GM12878 (cell line): Measurements from ENCODE around the gene TMEM150B. TPM values are rescaled to one million over a fixed set of nuclear protein-coding genes. Genes with fewer than 3 reads are reported as not detected.

Experiments used
- ATF2 ChIP-seq: IDR thresholded peaks from 2 replicates; pipeline ENCODE4 v1.6.1; 2012; ENCODE audit warnings: low read length, inconsistent platforms
- CHD1 ChIP-seq: IDR thresholded peaks from 2 replicates; pipeline ENCODE4 v1.6.1; 2012; ENCODE audit warnings: low read depth, low read length, improper control_type of control experiment
- HCFC1 ChIP-seq: fragments of 150-350 bp; IDR thresholded peaks from 2 replicates; pipeline ENCODE4 v1.6.1; 2014; ENCODE audit warnings: low read length
- HDAC6 ChIP-seq: fragments of 200-600 bp; sonication (generic); IDR thresholded peaks from one replicate; pipeline ENCODE4 v1.8.0; 2017; ENCODE audit warnings: antibody characterized with exemption; ENCODE audit not compliant: unreplicated experiment
- IRF3 ChIP-seq: fragments of 450-650 bp; IDR thresholded peaks from 2 replicates; pipeline ENCODE4 v1.6.1; 2014; ENCODE audit warnings: mild to moderate bottlenecking
- NFXL1 ChIP-seq: fragments of 450-650 bp; IDR thresholded peaks from 2 replicates; pipeline ENCODE4 v1.6.1; 2017; ENCODE audit warnings: antibody characterized with exemption, mild to moderate bottlenecking, borderline replicate concordance
- REST ChIP-seq: IDR thresholded peaks from 2 replicates; pipeline ENCODE4 v1.6.1; 2012; ENCODE audit warnings: mild to moderate bottlenecking, low read depth, low read length
- SMAD1 ChIP-seq: fragments of 450-650 bp; IDR thresholded peaks from 2 replicates; pipeline ENCODE4 v1.6.1; 2018; ENCODE audit warnings: mild to moderate bottlenecking, low read depth; ENCODE audit not compliant: partially characterized antibody
- TCF7 ChIP-seq: IDR thresholded peaks from 2 replicates; pipeline ENCODE4 v1.6.1; 2014; ENCODE audit warnings: antibody characterized with exemption, borderline replicate concordance
- YBX1 ChIP-seq: fragments of 450-650 bp; IDR thresholded peaks from 2 replicates; pipeline ENCODE4 v1.6.1; 2016; ENCODE audit warnings: antibody characterized with exemption
- ZBED1 ChIP-seq: IDR thresholded peaks from 2 replicates; pipeline ENCODE4 v1.6.1; 2016; ENCODE audit warnings: borderline replicate concordance
- ZBTB4 ChIP-seq: fragments of 450-650 bp; formaldehyde crosslinking; IDR thresholded peaks from 2 replicates; pipeline ENCODE4 v1.4.0; 2022; ENCODE audit warnings: mild to moderate bottlenecking, moderate library complexity
- ZNF384 ChIP-seq: IDR thresholded peaks from 2 replicates; pipeline ENCODE4 v1.6.1; 2012; ENCODE audit warnings: low read depth, mild to moderate bottlenecking, low read length, improper control_type of control experiment, borderline replicate concordance
- polyA plus RNA-seq, 11 experiments: library from polyadenylated mRNA; depleted of rRNA in 4 of 11; unstranded in 6 of 11; stranded (reverse) in 5 of 11; fragments of >200 nt; fragmentation: Nextera tagmentation in 4 of 11; fragmentation: Illumina TruSeq in 1 of 11; extraction: Ambion mirVana in 4 of 11; extraction: Trizol in 1 of 11; gene quantifications; 1 replicate in 1 of 11; 2 replicates in 10 of 11; pipeline versions ENCODE4 v1.2.1 to v1.2.3, GENCODE V29; 2011 to 2016; ENCODE audit warnings: inconsistent platforms in 2 of 11, missing spikeins in 2 of 11, low read depth in 1 of 11
- total RNA-seq, 4 experiments: library from RNA; depleted of rRNA in 3 of 4; stranded (reverse); fragments of >200 nt in 3 of 4; fragmentation: Illumina TruSeq in 1 of 4; extraction: Trizol in 1 of 4; gene quantifications; 2 replicates each; pipeline versions ENCODE4 v1.2.1 to v1.2.3, GENCODE V29; 2013 to 2021
- TF ChIP-seq, protein P1 (sequence below): IDR thresholded peaks from 2 replicates; pipeline ENCODE4 v1.6.1; 2012; ENCODE audit warnings: low read depth, low read length, improper control_type of control experiment
- TF ChIP-seq, protein P2 (sequence below): fragments of 150-350 bp; IDR thresholded peaks from 2 replicates; pipeline ENCODE4 v1.6.1; 2016; ENCODE audit warnings: low read depth, low read length

Gene TMEM150B
- total and polyA plus RNA-seq, 10 of the 15 experiments (the other 5 are each of a cell fraction or from before 2014, with no cell fraction given) = 0.09 to 0.23 (median 0.18) TPM; not detected in 6

GRCh38 chr19:55279770-55280643 is 45.1 kb downstream of the TMEM150B start, which contains the start of gene HSPBP1 (continued):
- TF ChIP-seq, protein P1, sequence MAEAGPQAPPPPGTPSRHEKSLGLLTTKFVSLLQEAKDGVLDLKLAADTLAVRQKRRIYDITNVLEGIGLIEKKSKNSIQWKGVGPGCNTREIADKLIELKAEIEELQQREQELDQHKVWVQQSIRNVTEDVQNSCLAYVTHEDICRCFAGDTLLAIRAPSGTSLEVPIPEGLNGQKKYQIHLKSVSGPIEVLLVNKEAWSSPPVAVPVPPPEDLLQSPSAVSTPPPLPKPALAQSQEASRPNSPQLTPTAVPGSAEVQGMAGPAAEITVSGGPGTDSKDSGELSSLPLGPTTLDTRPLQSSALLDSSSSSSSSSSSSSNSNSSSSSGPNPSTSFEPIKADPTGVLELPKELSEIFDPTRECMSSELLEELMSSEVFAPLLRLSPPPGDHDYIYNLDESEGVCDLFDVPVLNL = no peak
- TF ChIP-seq ZBTB4 (CRISPR knock-in tag) = no peak
- peak; percentile 82 for TF ChIP-seq HCFC1
- TF ChIP-seq, protein P2, sequence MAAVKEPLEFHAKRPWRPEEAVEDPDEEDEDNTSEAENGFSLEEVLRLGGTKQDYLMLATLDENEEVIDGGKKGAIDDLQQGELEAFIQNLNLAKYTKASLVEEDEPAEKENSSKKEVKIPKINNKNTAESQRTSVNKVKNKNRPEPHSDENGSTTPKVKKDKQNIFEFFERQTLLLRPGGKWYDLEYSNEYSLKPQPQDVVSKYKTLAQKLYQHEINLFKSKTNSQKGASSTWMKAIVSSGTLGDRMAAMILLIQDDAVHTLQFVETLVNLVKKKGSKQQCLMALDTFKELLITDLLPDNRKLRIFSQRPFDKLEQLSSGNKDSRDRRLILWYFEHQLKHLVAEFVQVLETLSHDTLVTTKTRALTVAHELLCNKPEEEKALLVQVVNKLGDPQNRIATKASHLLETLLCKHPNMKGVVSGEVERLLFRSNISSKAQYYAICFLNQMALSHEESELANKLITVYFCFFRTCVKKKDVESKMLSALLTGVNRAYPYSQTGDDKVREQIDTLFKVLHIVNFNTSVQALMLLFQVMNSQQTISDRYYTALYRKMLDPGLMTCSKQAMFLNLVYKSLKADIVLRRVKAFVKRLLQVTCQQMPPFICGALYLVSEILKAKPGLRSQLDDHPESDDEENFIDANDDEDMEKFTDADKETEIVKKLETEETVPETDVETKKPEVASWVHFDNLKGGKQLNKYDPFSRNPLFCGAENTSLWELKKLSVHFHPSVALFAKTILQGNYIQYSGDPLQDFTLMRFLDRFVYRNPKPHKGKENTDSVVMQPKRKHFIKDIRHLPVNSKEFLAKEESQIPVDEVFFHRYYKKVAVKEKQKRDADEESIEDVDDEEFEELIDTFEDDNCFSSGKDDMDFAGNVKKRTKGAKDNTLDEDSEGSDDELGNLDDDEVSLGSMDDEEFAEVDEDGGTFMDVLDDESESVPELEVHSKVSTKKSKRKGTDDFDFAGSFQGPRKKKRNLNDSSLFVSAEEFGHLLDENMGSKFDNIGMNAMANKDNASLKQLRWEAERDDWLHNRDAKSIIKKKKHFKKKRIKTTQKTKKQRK = no peak
- TF ChIP-seq TCF7 = no peak
- no peak for TF ChIP-seq REST
- no peak for TF ChIP-seq YBX1
- peak; percentile 51 for TF ChIP-seq SMAD1
- TF ChIP-seq ZNF384 = no peak
- no peak for TF ChIP-seq ATF2
- no peak for TF ChIP-seq ZBED1
- no peak for TF ChIP-seq IRF3
- no peak for TF ChIP-seq NFXL1
- TF ChIP-seq CHD1 = no peak
- no peak for TF ChIP-seq HDAC6
